CD4-positive, alpha-beta T cell treated with Interleukin-15 for 1 hour (primary cell): ENCODE results near the gene TECPR1.

Experiments used
- DNase-seq: peaks from one replicate; pipeline ENCODE4 v3.0.0-alpha.2; 2020

The TECPR1 gene

GRCh38 chr7:98209166-98209920, 42.7 kb downstream of the TECPR1 start:
- no peak for DNase-seq

GRCh38 chr7:98206451-98207330, 45.3 kb downstream of the TECPR1 start:
- no peak for DNase-seq

- no peak for DNase-seq
Measured at GRCh38 chr7:98205162-98205845, 46.7 kb downstream of the TECPR1 start.

- no peak for DNase-seq
Measured at GRCh38 chr7:98204670-98205069, 47.4 kb downstream of the TECPR1 start.

- DNase-seq = no peak
Measured at GRCh38 chr7:98203964-98204605, 47.9 kb downstream of the TECPR1 start.

- DNase-seq = no peak
Measured at GRCh38 chr7:98203261-98203963, 48.6 kb downstream of the TECPR1 start.

GRCh38 chr7:98202367-98203195, 49.5 kb downstream of the TECPR1 start:
- peak; percentile 82 for DNase-seq

- DNase-seq = no peak
Measured at GRCh38 chr7:98200364-98200763, 51.7 kb downstream of the TECPR1 start.

- no peak for DNase-seq
Measured at GRCh38 chr7:98199131-98199530, 52.9 kb downstream of the TECPR1 start.

GRCh38 chr7:98196706-98197605, 55.1 kb downstream of the TECPR1 start:
- no peak for DNase-seq

GRCh38 chr7:98194672-98195457, 57.2 kb downstream of the TECPR1 start:
- no peak for DNase-seq

- DNase-seq = no peak
Measured at GRCh38 chr7:98194186-98194585, 57.8 kb downstream of the TECPR1 start.

- DNase-seq = no peak
Measured at GRCh38 chr7:98193474-98194180, 58.4 kb downstream of the TECPR1 start.

- DNase-seq = no peak
Measured at GRCh38 chr7:98192781-98193457, 59.1 kb downstream of the TECPR1 start.

GRCh38 chr7:98191668-98192431, 60.2 kb downstream of the TECPR1 start:
- no peak for DNase-seq

- no peak for DNase-seq
Measured at GRCh38 chr7:98189559-98189958, 62.5 kb downstream of the TECPR1 start.

GRCh38 chr7:98187138-98187502, 64.9 kb downstream of the TECPR1 start:
- no peak for DNase-seq
